Karpas-422 (cell line): ENCODE data around the gene SYK. TPM values are rescaled to one million over a fixed set of nuclear protein-coding genes. Genes with fewer than 3 reads are reported as not detected.

Experiments
- DNase-seq: peaks from one replicate; pipeline ENCODE4 v3.0.0-alpha.2; 2015
- H2AFZ ChIP-seq: fragments of 200-600 bp; sonication (generic); 2 replicates; pipeline ENCODE4 v1.6.1; 2014; ENCODE audit warnings: antibody characterized with exemption, low read length, mixed read lengths
- H3K27ac ChIP-seq: fragments of 200-600 bp; sonication (generic); 2 replicates; pipeline ENCODE4 v1.5.1; 2014; ENCODE audit warnings: mild to moderate bottlenecking, low read length, moderate library complexity
- H3K27me3 ChIP-seq: fragments of 200-600 bp; sonication (generic); 2 replicates; pipeline ENCODE4 v1.6.1; 2014; ENCODE audit warnings: low read length, mixed read lengths
- H3K36me3 ChIP-seq: fragments of 200-600 bp; sonication (generic); 2 replicates; pipeline ENCODE4 v1.6.1; 2014; ENCODE audit warnings: low read length, mixed read lengths; ENCODE audit not compliant: insufficient read depth
- H3K4me1 ChIP-seq: fragments of 200-600 bp; sonication (generic); 2 replicates; pipeline ENCODE4 v1.6.1; 2014; ENCODE audit warnings: mild to moderate bottlenecking, low read length, mixed read lengths
- H3K4me2 ChIP-seq: fragments of 200-600 bp; sonication (generic); 2 replicates; pipeline ENCODE4 v1.6.1; 2014; ENCODE audit warnings: low read length, low read depth, mild to moderate bottlenecking; ENCODE audit not compliant: poor library complexity, severe bottlenecking
- H3K4me3 ChIP-seq: fragments of 200-600 bp; sonication (generic); 2 replicates; pipeline ENCODE4 v1.5.1; 2014; ENCODE audit warnings: mild to moderate bottlenecking, antibody characterized with exemption, low read length, mixed read lengths
- H3K79me2 ChIP-seq: fragments of 200-600 bp; sonication (generic); 2 replicates; pipeline ENCODE4 v1.6.1; 2014; ENCODE audit warnings: mild to moderate bottlenecking, low read length, mixed read lengths
- H3K9ac ChIP-seq: fragments of 200-600 bp; sonication (generic); 2 replicates; pipeline ENCODE4 v1.6.0; 2014; ENCODE audit warnings: low read length
- H3K9me2 ChIP-seq: fragments of 200-600 bp; sonication (generic), shearing (Covaris generic); replicated peaks from 2 replicates; pipeline ENCODE4 v1.6.0; 2014; ENCODE audit warnings: mild to moderate bottlenecking, low read length, moderate library complexity; ENCODE audit not compliant: insufficient read depth
- H3K9me3 ChIP-seq: fragments of 300-700, 200-600 bp; sonication (generic); 2 replicates; pipeline ENCODE4 v1.6.1; 2014; ENCODE audit warnings: low read length, mixed read lengths
- H4K20me1 ChIP-seq: fragments of 200-600 bp; sonication (generic); 2 replicates; pipeline ENCODE4 v1.6.1; 2014; ENCODE audit warnings: mild to moderate bottlenecking, antibody characterized with exemption, low read length, low read depth; ENCODE audit not compliant: insufficient read depth
- total RNA-seq: library from RNA; depleted of rRNA; stranded (reverse); fragments of >200 nt; shearing (Covaris generic); gene quantifications from 2 replicates; pipeline ENCODE4 v1.2.3, GENCODE V29; 2014; ENCODE audit warnings: low replicate concordance

The SYK gene
- total RNA-seq, 1 experiment from 2014 or later: 151 TPM

DNA sequence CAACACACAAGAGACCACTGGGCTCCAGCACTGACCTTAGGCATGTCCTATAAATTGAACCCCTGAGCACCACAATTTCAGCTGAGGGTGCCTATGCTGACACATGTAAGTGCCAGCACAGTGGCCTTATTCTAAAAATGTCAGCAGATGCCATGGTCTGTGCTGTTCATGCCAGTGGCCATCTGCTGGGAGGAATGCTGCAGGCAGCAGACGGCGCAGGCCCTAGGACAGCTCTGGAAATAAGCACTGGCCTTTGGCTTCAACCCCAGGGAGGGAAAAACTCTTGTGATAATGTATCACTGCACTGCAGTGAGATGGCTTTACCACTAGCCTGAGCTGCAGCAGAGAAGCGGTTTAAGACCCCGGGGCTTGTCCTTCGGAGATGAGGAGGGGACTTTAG is 98.5 kb downstream of the SYK start:
- H2AFZ ChIP-seq: no peak overlapping the region
- H3K36me3 ChIP-seq: peaks cover 45% of the 10 kb centered on the region
- DNase-seq: no peak
- H3K9ac ChIP-seq: no peak overlapping the region
- H3K79me2 ChIP-seq: no peaks in the 10 kb centered on the region
- no peaks in the 10 kb centered on the region for H3K27me3 ChIP-seq
- no peak overlapping the region for H3K27ac ChIP-seq
- no peaks in the 10 kb centered on the region for H3K9me3 ChIP-seq
- H3K4me2 ChIP-seq: no peak overlapping the region
- H3K4me3 ChIP-seq: no peak overlapping the region
- no peaks in the 10 kb centered on the region for H3K4me1 ChIP-seq
- H4K20me1 ChIP-seq: peaks cover 32% of the 10 kb centered on the region; the same call in 1 of the 2 replicates
- no peaks in the 10 kb centered on the region for H3K9me2 ChIP-seq

DNA sequence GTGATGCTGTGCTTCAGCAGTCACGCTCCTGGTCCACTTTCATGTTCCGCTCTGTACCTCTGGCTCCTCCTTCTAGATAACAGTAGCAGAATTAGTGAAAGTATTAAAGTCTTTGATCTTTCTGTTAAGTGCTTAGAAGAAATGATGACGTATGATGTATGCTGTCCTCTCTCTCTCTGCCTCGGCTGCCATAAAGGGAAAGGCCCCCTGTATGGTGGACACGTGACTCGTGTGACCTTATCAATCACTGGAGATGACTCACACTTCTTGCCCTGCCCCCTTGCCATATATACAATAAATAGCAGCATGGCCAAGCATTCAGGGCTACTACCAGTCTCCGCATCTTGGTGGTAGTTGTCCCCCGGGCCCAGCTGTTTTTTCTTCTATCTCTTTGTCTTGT is 100.3 kb downstream of the SYK start:
- Histone ChIP-seq H3K36me3 (peaks cover 27% of the 10 kb centered on the region; the same call in 1 of the 2 replicates), H3K9ac (no peak overlapping the region), H3K79me2 (no peaks in the 10 kb centered on the region), H4K20me1 (peaks cover 21% of the 10 kb centered on the region; the same call in 1 of the 2 replicates), H3K9me3 (no peaks in the 10 kb centered on the region), H3K27me3 (no peaks in the 10 kb centered on the region), H2AFZ (no peak overlapping the region), H3K9me2 (no peaks in the 10 kb centered on the region), H3K27ac (no peak overlapping the region), H3K4me3 (no peak overlapping the region), H3K4me2 (no peak overlapping the region), H3K4me1 (no peaks in the 10 kb centered on the region)
- no peak for DNase-seq

DNA sequence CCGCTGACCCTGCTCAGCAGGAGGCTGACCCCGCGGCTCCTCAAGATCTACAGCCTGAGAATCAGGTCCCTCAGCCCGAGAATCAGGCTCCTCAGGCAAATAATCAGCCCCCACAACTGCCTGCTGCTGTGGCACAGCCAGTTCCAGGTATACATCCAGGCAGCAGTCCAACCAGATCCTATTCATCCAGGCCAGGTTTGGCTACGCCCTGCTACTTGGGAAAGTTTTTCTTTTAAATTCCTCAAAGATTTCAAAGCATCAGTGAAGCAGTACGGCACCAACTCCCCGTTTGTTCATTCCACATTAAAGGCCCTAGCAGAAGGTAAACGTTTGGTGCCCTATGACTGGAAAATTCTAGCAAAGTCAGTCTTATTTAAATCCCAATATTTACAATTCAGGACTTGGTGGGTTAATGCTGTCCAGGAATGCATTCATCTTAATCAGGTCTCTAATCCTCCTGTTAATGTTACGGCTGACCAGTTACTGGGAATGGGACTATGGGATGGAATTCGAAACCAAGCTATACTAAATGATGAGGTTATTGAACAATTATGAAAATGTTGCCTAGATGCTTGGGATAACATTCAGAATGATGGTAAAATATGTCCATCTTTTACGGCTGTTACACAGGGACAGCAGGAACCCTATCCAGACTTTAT is 102.3 kb downstream of the SYK start:
- Histone ChIP-seq H4K20me1 (peaks cover 15% of the 10 kb centered on the region; the same call in 1 of the 2 replicates), H3K4me3 (no peak overlapping the region), H3K27me3 (no peaks in the 10 kb centered on the region), H3K9ac (no peak overlapping the region), H3K27ac (no peak overlapping the region), H2AFZ (no peak overlapping the region), H3K4me2 (no peak overlapping the region), H3K36me3 (peaks cover 11% of the 10 kb centered on the region; the same call in 1 of the 2 replicates), H3K79me2 (no peaks in the 10 kb centered on the region), H3K9me3 (no peaks in the 10 kb centered on the region), H3K4me1 (peaks cover 3% of the 10 kb centered on the region), H3K9me2 (no peaks in the 10 kb centered on the region)
- no peak for DNase-seq

DNA sequence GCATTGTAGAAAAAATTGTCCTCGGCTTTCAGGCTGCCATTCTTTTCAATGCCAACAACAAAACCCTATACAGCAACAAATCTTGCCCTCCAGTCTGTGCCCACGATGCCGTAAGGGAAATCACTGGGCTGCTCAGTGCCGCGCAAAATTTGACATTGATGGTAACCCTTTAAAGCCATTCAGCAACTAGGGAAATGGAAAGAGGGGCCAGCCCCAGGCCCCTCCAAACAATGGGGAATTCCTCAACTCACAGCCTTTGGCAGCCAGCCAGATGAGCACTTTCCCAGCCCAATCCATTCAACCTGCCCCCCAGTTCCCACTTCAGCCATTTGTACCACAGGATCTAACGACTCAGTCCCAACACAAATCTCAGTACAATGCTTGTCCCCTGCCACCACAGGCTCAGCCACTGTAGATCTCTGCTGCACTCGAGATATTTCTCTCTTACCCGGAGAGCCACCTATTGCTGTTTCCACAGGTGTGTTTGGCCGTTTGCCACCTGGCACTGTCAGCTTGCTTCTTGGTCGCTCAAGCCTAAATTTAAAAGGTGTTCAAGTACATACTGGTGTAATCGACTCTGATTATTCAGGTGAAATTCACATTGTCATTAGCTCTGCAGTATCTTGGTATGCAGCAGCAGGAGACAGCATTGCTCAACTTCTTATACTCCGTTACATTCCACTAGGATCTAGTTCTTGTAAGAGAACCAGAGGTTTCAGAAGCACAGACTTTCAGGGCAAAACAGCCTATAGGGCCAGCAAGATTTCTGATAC is 103.3 kb downstream of the SYK start:
- Histone ChIP-seq H3K79me2 (no peaks in the 10 kb centered on the region), H3K9me2 (no peaks in the 10 kb centered on the region), H3K4me3 (no peak overlapping the region), H3K9ac (no peak overlapping the region), H3K9me3 (no peaks in the 10 kb centered on the region), H3K27me3 (no peaks in the 10 kb centered on the region), H3K4me1 (peaks cover 13% of the 10 kb centered on the region), H3K27ac (no peak overlapping the region), H4K20me1 (peaks cover 16% of the 10 kb centered on the region; the same call in 1 of the 2 replicates), H3K36me3 (0 out of 2 replicates have a peak, but pooled peaks cover 4% of the 10 kb centered on the region), H3K4me2 (no peak overlapping the region), H2AFZ (no peak overlapping the region)
- DNase-seq: no peak

DNA sequence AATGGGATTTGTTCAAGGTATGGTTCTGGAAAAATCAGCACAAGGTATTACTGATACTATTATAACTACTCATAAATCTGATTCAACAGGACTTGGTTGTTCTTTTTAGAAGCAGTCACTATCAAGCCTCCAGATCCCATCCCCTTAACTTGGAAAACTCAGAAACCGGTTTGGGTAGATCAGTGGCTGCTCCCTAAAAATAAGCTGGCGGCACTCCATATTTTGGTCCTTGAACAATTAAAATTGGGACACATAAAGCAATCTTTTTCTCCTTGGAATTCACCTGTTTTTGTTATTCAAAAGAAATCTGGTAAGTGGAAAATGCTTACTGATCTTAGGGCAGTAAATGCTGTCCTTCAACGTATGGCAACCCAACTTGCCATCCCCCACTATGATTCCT is 104.2 kb downstream of the SYK start:
- Histone ChIP-seq H3K9me2 (no peaks in the 10 kb centered on the region), H3K9ac (no peak overlapping the region), H2AFZ (no peak overlapping the region), H3K36me3 (0 out of 2 replicates have a peak, but pooled peaks cover 2% of the 10 kb centered on the region), H3K4me2 (no peak overlapping the region), H3K9me3 (no peaks in the 10 kb centered on the region), H3K4me3 (no peak overlapping the region), H3K27ac (no peak overlapping the region), H4K20me1 (peaks cover 19% of the 10 kb centered on the region; the same call in 1 of the 2 replicates), H3K27me3 (no peaks in the 10 kb centered on the region), H3K4me1 (peaks cover 18% of the 10 kb centered on the region), H3K79me2 (no peaks in the 10 kb centered on the region)
- DNase-seq: no peak

DNA sequence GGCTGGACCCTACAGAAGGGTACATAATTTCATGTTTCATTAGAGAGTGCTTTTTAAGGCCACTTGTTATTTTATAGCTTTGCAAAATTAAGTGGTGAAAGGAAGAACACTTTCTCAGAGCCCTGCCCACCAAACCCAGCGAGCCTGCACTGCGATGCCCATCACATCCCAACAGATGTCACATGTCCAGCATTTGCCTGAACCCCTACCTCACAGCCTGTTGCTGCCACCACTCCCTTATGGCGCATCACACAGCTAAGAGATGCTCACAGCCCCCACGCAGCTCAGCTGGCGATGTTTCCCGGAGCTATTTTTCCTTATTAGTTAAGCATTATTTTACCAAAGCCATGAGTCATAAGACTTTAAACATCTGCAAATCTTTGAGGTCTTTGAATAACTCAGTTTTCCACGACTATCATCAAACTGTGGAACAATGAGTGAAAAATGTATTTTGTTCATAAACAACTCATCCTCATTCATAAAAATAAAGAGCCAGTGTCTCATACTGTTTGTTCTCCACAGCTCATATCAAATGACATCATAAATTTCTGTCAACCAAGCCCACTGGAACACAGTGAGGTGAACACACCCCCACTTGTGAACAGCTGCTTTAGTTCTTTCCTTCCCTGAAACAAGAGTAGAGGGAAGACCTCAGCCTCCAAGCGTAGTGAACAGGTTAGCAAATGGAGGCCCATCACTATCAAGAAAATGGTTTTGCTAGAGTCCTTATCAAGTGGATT is 104.9 kb downstream of the SYK start:
- no peaks in the 10 kb centered on the region for H3K79me2 ChIP-seq

DNA sequence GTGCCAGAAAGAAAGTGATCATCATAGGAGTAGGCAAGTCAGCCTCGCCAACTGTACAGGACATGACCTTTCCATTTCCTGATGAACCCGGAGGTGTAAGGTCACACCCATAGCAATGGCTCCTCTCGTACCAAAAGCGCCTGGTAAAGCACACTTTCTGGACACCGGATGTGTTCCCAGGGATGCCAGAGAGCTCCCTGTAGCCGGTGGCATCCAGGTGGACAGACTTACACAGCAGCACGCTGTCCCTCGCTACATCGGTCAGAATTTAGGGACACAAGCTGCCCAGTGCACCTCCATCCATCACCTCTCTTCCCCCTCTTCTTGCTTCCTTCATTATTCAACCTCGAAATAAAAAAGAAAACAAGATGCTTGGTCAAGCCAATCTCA is 105.4 kb downstream of the SYK start:
- Histone ChIP-seq H3K27me3 (no peaks in the 10 kb centered on the region), H2AFZ (no peak overlapping the region), H3K4me2 (no peak overlapping the region), H3K9ac (no peak overlapping the region), H3K36me3 (no peaks in the 10 kb centered on the region), H3K79me2 (no peaks in the 10 kb centered on the region), H3K4me1 (peaks cover 22% of the 10 kb centered on the region), H3K4me3 (no peak overlapping the region), H3K27ac (no peak overlapping the region), H3K9me2 (no peaks in the 10 kb centered on the region), H4K20me1 (peaks cover 18% of the 10 kb centered on the region; the same call in 1 of the 2 replicates), H3K9me3 (no peaks in the 10 kb centered on the region)
- DNase-seq: no peak

More for the DNA sequence above, 104.9 kb downstream of the SYK start:
- no peak for DNase-seq
- Histone ChIP-seq H3K27ac (no peak overlapping the region), H3K36me3 (no peaks in the 10 kb centered on the region), H3K9ac (no peak overlapping the region), H2AFZ (no peak overlapping the region), H3K9me2 (no peaks in the 10 kb centered on the region), H3K4me3 (no peak overlapping the region), H4K20me1 (peaks cover 19% of the 10 kb centered on the region; the same call in 1 of the 2 replicates), H3K4me1 (peaks cover 21% of the 10 kb centered on the region), H3K4me2 (no peak overlapping the region), H3K9me3 (no peaks in the 10 kb centered on the region), H3K27me3 (no peaks in the 10 kb centered on the region)

DNA sequence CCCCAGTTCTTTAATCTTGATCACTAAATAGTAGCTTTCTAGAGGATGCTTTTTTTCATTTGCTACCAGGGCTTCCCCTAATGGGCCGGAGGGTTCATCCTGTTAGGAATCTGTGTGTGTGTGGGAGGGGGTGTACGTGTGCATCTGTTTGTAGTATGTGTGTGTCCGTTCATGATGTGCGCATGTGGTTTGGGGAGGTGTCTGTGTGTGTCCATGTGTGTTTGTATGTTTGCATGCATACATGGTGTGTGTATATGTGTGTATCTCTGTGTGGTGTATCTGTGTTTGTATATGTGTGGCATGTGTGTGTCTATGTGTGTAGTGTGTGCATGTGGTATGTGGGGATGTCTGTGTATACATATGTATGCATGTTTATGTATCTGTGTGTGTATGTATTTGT is 106.2 kb downstream of the SYK start:
- Histone ChIP-seq H3K9ac (no peak overlapping the region), H3K4me1 (peaks cover 22% of the 10 kb centered on the region), H3K4me3 (no peak overlapping the region), H3K27me3 (no peaks in the 10 kb centered on the region), H3K79me2 (no peaks in the 10 kb centered on the region), H3K9me3 (no peaks in the 10 kb centered on the region), H2AFZ (no peak overlapping the region), H3K4me2 (no peak overlapping the region), H4K20me1 (peaks cover 15% of the 10 kb centered on the region; the same call in 1 of the 2 replicates), H3K27ac (no peak overlapping the region), H3K9me2 (no peaks in the 10 kb centered on the region), H3K36me3 (no peaks in the 10 kb centered on the region)
- DNase-seq: no peak
